ENCODE measurements around the gene CMC4. TPM values are rescaled to one million over a fixed set of nuclear protein-coding genes. Genes with fewer than 3 reads are reported as not detected.

The CMC4 gene
- total and polyA plus RNA-seq, 4 donors, result 5.5 to 18.6 (median 12.3) TPM

DNA sequence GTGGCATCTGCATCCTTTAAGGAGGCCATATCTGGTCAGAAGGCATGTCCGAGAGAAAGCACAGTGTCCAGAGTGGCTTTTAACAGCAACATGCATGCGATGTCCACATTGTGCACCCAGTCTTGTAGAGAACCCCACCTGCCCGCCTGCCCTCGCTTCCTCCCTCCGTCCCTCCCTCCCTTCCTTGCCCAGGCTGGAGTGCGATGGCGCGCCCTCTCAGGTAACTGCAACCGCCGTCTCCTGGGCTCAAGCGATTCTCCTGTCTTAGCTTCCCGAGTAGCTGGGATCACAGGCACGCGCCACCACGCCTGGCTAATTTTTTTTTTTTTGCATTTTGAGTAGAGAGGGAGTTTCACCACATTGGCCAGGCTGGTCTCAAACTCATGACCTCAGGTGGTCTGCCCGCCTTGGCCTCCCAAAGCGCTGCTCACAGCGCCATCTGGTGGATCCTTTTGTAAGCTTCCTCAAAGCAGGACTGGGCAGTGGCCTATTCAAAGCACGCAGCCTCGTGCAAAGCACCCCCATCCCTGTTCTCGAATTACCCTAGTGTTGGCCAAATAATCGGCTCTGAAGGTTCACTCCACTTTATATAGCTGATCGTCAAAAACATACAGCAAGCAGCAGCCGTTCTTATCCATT is 15.4 kb upstream of the CMC4 start:
- no peak overlapping the region for H3K27ac ChIP-seq (ENCODE audit: low read depth, low read length)
- H3K9me3 ChIP-seq (ENCODE audit: control insufficient read depth, insufficient read depth, low read length), result no peaks in the 10 kb centered on the region
- H3K4me1 ChIP-seq (ENCODE audit: control insufficient read depth, insufficient read depth, low read length), result no peaks in the 10 kb centered on the region
- peaks cover 12% of the 10 kb centered on the region for H3K36me3 ChIP-seq (ENCODE audit: control insufficient read depth, insufficient read depth, low read length)
- WGBS (ENCODE audit: insufficient coverage), result 72% methylated on average over 22 of the region's 24 CpGs
- H3K4me3 ChIP-seq (ENCODE audit: low read depth, low read length), result no peak overlapping the region
- peak in 1 of 6 donors; percentile 2 for DNase-seq (ENCODE audit: low read depth in 4 of 6, low spot score in 6 of 6)
- no peaks in the 10 kb centered on the region for H3K27me3 ChIP-seq (ENCODE audit: control insufficient read depth, insufficient read depth, low read length)

DNA sequence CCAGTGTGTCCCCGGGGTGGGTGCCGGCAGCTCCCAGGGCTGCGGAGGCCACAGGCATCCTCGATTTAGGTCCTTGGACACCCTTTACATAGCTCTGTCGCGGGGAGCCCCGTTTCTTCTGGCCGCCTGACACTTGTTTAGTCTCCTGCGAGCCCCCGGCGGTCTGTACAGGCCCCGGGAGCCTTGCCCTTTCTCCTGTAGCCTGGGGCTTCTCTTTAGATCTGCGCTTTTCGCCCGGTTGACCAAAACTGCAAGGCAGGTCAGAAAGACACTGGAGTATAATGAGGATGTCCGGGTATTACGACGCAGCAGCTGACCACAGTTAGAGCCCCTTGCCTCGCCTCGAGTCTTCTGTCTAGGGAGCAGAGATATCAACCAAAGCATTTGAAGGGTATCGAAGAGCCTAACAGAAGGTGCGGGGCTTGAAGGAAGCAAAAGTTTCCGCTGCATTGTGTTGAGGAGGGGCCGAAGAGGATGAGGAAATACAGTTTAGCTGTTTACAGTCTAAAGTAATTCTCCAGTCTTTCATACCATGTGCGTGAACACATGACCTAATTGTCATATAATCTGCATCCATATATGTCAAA is 851 bp upstream of the CMC4 start:
- peak overlapping the region; percentile 79 for H3K27ac ChIP-seq (ENCODE audit: low read depth, low read length)

DNA sequence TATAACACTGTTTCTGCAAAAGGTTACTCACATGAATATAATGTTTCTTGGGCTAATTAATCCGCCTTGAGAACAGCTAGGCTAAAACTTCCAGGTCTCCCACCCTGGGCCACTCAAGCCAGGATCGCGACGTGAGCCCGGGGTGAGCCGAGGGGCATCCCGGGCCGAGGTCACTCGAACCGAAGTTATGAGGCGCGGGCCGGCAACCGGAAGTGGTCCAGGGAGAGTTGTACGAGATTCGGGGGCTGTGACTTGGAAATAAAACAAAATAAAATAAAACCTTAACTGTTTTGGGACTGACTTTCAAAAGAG is 317 bp downstream of the CMC4 start:
- no peaks in the 10 kb centered on the region for H3K9me3 ChIP-seq (ENCODE audit: control insufficient read depth, insufficient read depth, low read length)
- peaks cover 3% of the 10 kb centered on the region for H3K4me1 ChIP-seq (ENCODE audit: control insufficient read depth, insufficient read depth, low read length)
- WGBS (ENCODE audit: insufficient coverage), result 41% methylated on average over 6 of the region's 16 CpGs
- no peak for DNase-seq (ENCODE audit: low read depth in 4 of 6, low spot score in 6 of 6)
- H3K4me3 ChIP-seq (ENCODE audit: low read depth, low read length), result peak overlapping the region; percentile 60
- H3K27ac ChIP-seq (ENCODE audit: low read depth, low read length), result peak overlapping the region; percentile 69
- no peaks in the 10 kb centered on the region for H3K36me3 ChIP-seq (ENCODE audit: control insufficient read depth, insufficient read depth, low read length)
- no peaks in the 10 kb centered on the region for H3K27me3 ChIP-seq (ENCODE audit: control insufficient read depth, insufficient read depth, low read length)

More for the DNA sequence above, 851 bp upstream of the CMC4 start:
- DNase-seq (ENCODE audit: low read depth in 4 of 6, low spot score in 6 of 6), result no peak
- no peaks in the 10 kb centered on the region for H3K9me3 ChIP-seq (ENCODE audit: control insufficient read depth, insufficient read depth, low read length)
- H3K4me1 ChIP-seq (ENCODE audit: control insufficient read depth, insufficient read depth, low read length), result peaks cover 3% of the 10 kb centered on the region
- H3K4me3 ChIP-seq (ENCODE audit: low read depth, low read length), result peak overlapping the region; percentile 64
- WGBS (ENCODE audit: insufficient coverage), result 29% methylated on average over 22 of the region's 25 CpGs
- peaks cover 3% of the 10 kb centered on the region for H3K36me3 ChIP-seq (ENCODE audit: control insufficient read depth, insufficient read depth, low read length)
- no peaks in the 10 kb centered on the region for H3K27me3 ChIP-seq (ENCODE audit: control insufficient read depth, insufficient read depth, low read length)

DNA sequence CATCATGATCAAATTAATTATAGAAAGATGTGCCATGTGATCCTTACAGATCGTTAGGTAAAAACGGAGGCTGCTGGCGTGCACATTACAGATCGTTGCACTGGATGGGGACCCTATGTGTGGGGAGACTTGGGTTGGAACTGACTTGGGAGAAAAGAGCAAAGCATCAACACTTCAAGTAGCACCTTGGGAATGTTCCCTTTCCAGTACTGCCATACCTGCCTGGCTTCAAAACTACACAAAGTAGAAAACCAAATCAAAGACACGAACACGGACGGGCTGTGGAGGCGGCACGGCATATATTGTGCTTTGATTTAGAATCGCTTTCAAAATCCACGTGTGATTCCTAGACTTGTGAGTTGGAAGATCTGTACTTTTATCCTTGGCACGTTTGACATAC is 898 bp downstream of the CMC4 start:
- 40% methylated on average over 5 of the region's 12 CpGs for WGBS (ENCODE audit: insufficient coverage)
- peaks cover 3% of the 10 kb centered on the region for H3K4me1 ChIP-seq (ENCODE audit: control insufficient read depth, insufficient read depth, low read length)
- no peaks in the 10 kb centered on the region for H3K9me3 ChIP-seq (ENCODE audit: control insufficient read depth, insufficient read depth, low read length)
- no peaks in the 10 kb centered on the region for H3K27me3 ChIP-seq (ENCODE audit: control insufficient read depth, insufficient read depth, low read length)
- H3K27ac ChIP-seq (ENCODE audit: low read depth, low read length), result no peak overlapping the region
- no peak for DNase-seq (ENCODE audit: low read depth in 4 of 6, low spot score in 6 of 6)
- H3K36me3 ChIP-seq (ENCODE audit: control insufficient read depth, insufficient read depth, low read length), result no peaks in the 10 kb centered on the region
- peak overlapping the region; percentile 60 for H3K4me3 ChIP-seq (ENCODE audit: low read depth, low read length)

DNA sequence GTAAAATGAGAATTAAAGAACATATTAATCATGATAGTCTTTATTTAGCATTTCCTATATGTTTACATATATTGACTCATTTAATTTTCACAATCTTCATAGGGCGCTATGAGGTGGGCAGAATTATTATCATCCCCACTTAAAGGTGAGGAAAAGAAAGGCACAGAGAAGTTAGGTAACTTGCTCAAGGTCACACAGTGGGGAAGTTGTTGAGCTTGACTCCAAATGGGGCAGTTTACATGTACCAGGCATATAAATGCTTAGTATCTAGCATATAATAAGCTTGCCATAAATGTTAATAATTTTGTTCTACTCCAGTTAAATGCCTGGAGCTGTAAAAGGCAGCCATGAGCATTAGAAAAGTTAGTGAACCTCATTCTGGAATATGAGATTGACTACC is 1.5 kb downstream of the CMC4 start:
- no peak overlapping the region for H3K27ac ChIP-seq (ENCODE audit: low read depth, low read length)
- H3K4me3 ChIP-seq (ENCODE audit: low read depth, low read length), result no peak overlapping the region
- no peak for DNase-seq (ENCODE audit: low read depth in 4 of 6, low spot score in 6 of 6)
- no peaks in the 10 kb centered on the region for H3K27me3 ChIP-seq (ENCODE audit: control insufficient read depth, insufficient read depth, low read length)
- H3K36me3 ChIP-seq (ENCODE audit: control insufficient read depth, insufficient read depth, low read length), result no peaks in the 10 kb centered on the region
- H3K4me1 ChIP-seq (ENCODE audit: control insufficient read depth, insufficient read depth, low read length), result peaks cover 3% of the 10 kb centered on the region
- WGBS (ENCODE audit: insufficient coverage), result no CpG with 5 or more reads among the region's 1 CpG
- no peaks in the 10 kb centered on the region for H3K9me3 ChIP-seq (ENCODE audit: control insufficient read depth, insufficient read depth, low read length)

DNA sequence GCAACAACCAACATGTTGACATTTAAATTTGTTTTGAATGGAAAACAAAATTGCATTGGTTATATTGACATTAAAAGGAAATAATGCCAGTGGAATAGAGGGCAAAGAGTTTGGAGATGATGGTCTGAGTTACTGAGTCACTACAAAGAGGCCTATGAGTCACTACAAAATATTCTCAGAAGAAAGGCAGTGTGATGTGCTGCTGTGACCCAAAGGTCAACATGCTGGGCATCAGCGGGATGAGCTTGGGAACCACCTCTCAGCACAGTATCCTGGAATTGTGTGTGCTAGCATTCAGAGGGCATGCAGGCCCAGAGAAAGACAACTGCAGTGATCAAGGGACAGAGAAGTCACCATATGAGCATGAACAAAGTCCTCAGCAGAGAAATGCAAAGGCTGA is 2.8 kb downstream of the CMC4 start:
- peaks cover 3% of the 10 kb centered on the region for H3K4me1 ChIP-seq (ENCODE audit: control insufficient read depth, insufficient read depth, low read length)
- no peak overlapping the region for H3K4me3 ChIP-seq (ENCODE audit: low read depth, low read length)
- no peaks in the 10 kb centered on the region for H3K27me3 ChIP-seq (ENCODE audit: control insufficient read depth, insufficient read depth, low read length)
- H3K27ac ChIP-seq (ENCODE audit: low read depth, low read length), result no peak overlapping the region
- H3K9me3 ChIP-seq (ENCODE audit: control insufficient read depth, insufficient read depth, low read length), result no peaks in the 10 kb centered on the region
- no peak for DNase-seq (ENCODE audit: low read depth in 4 of 6, low spot score in 6 of 6)
- no peaks in the 10 kb centered on the region for H3K36me3 ChIP-seq (ENCODE audit: control insufficient read depth, insufficient read depth, low read length)
- 80% methylated on average over 1 of the region's 1 CpG for WGBS (ENCODE audit: insufficient coverage)

DNA sequence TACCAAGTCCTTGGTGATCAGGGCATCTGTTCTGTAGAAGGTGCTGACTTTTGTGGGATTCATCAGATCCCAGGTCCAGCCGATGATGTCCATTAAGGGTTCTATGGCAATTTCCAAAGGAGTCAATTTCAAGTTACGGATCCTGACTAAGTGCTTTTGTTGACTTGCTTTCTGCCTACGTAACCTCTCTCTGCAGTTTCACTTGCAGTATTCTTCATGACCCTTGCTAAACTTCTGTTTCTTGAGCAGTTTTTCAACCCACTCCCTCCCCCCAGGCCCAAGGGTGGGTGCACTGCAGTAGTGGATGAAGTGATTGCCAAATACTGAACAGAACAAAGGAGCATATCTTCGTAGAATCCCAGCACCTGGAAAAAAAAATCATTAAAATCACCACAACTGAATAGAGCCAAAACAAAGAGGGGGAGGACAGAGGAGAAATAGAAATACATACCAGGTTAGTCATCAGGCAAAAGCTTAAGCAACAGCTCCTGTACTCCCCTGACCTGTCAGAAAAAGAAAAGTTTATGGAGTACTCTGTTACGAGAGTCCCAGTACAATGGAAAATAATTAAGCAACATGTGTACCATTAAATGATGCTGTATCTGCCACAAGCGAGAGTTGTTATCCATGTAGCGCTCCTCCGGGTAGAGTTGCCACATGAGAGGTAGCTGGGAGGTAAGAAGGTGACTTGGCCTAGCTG is 5.8 kb downstream of the CMC4 start:
- Histone ChIP-seq H3K9me3 (ENCODE audit: control insufficient read depth, insufficient read depth, low read length) (no peaks in the 10 kb centered on the region), H3K27ac (ENCODE audit: low read depth, low read length) (no peak overlapping the region), H3K4me3 (ENCODE audit: low read depth, low read length) (no peak overlapping the region), H3K4me1 (ENCODE audit: control insufficient read depth, insufficient read depth, low read length) (no peaks in the 10 kb centered on the region), H3K36me3 (ENCODE audit: control insufficient read depth, insufficient read depth, low read length) (no peaks in the 10 kb centered on the region), H3K27me3 (ENCODE audit: control insufficient read depth, insufficient read depth, low read length) (no peaks in the 10 kb centered on the region)
- WGBS (ENCODE audit: insufficient coverage), result 79% methylated on average over 7 of the region's 8 CpGs
- no peak for DNase-seq (ENCODE audit: low read depth in 4 of 6, low spot score in 6 of 6)

DNA sequence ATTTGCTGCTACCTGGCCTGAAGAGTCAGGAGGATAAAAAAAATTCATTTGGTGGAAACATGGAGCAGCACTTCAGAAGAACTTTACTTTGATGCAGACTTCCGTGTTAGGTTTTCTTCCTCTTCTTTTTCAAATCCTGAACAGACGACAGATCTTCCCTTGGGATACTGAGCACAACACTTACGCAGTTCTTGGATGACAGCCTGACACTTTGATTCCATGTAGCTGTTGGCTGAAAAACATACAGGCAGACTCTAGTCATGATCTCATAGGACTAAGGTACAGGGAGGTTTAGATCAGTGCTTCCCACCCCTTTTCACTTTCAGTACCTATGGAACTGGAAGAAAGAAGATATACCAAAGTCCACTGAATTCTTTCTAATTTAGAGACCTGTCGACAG is 9.2 kb downstream of the CMC4 start:
- DNase-seq (ENCODE audit: low read depth in 4 of 6, low spot score in 6 of 6), result peak in 1 of 6 donors; percentile 25
- 55% methylated on average over 2 of the region's 4 CpGs for WGBS (ENCODE audit: insufficient coverage)

DNA sequence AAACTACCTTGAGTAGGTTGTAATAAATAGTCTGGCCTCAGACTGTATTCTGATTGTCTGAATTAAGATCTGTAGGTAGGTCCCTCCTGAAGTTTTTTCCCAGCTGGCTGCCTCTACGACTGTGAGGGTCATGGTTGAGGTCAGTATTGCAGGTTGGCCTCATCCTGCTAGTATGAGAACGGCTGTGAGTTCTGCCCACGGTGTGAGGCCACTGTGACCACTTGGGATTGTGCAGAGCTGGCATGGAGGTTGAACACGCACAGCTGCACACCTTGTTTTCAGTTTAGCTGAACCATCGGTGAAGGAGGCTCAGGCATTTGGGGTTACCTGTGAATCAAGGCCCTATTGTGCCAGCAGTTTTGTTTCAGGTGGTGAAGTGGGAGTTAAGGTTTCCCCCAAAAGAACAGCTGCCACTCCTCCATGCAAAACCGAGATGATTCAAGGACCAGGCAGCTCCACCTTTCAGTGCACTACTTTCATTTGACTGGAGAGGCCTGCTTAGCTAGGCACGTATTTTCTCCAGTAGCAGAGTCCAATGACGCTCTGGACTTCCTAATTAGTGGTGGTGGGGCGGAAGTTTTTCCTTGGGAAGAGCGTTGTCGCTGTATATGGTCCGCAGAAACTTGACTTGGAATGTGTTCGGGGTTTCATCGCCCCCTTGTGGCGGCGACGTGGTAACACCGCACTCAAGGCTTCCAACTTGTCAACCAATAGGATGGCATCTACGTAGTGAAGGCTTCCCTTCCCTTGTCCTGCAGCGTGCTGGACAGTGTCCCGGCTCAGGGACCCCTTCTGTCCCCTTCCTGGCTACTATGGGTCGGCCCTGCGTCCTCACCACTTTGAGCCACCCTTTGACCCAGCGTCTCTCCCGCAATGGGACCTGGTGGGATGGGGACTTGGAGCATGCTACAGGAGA is 13.8 kb downstream of the CMC4 start:
- H3K27ac ChIP-seq (ENCODE audit: low read depth, low read length), result no peak overlapping the region
- H3K4me3 ChIP-seq (ENCODE audit: low read depth, low read length), result no peak overlapping the region
- WGBS (ENCODE audit: insufficient coverage), result 22% methylated on average over 19 of the region's 25 CpGs

More for the DNA sequence above, 9.2 kb downstream of the CMC4 start:
- H3K27me3 ChIP-seq (ENCODE audit: control insufficient read depth, insufficient read depth, low read length), result no peaks in the 10 kb centered on the region
- H3K36me3 ChIP-seq (ENCODE audit: control insufficient read depth, insufficient read depth, low read length), result no peaks in the 10 kb centered on the region
- H3K4me3 ChIP-seq (ENCODE audit: low read depth, low read length), result no peak overlapping the region
- peaks cover 4% of the 10 kb centered on the region for H3K4me1 ChIP-seq (ENCODE audit: control insufficient read depth, insufficient read depth, low read length)
- H3K27ac ChIP-seq (ENCODE audit: low read depth, low read length), result no peak overlapping the region
- no peaks in the 10 kb centered on the region for H3K9me3 ChIP-seq (ENCODE audit: control insufficient read depth, insufficient read depth, low read length)

More for the DNA sequence above, 13.8 kb downstream of the CMC4 start:
- peak in 3 of 6 donors; percentile 42 to 79 (median 76) for DNase-seq (ENCODE audit: low read depth in 4 of 6, low spot score in 6 of 6)
- peaks cover 4% of the 10 kb centered on the region for H3K4me1 ChIP-seq (ENCODE audit: control insufficient read depth, insufficient read depth, low read length)
- no peaks in the 10 kb centered on the region for H3K9me3 ChIP-seq (ENCODE audit: control insufficient read depth, insufficient read depth, low read length)
- H3K36me3 ChIP-seq (ENCODE audit: control insufficient read depth, insufficient read depth, low read length), result no peaks in the 10 kb centered on the region
- no peaks in the 10 kb centered on the region for H3K27me3 ChIP-seq (ENCODE audit: control insufficient read depth, insufficient read depth, low read length)
